CD4-positive, alpha-beta T cell (primary cell): ENCODE measurements around the gene TMEM163. TPM values are rescaled to one million over a fixed set of nuclear protein-coding genes. Genes with fewer than 3 reads are reported as not detected.

Experiments
- ATAC-seq: fragments of 200-7000 bp; cut with Tn5 transposase; one replicate; pipeline ENCODE4 v1.10.0; 2022; ENCODE audit warnings: mild to moderate bottlenecking; ENCODE audit not compliant: poor library complexity
- CTCF ChIA-PET: fragments of 350-600 bp; sonication (Branson Sonifier 250); formaldehyde crosslinking; loops from one replicate; lab custom pipeline; 2021; ENCODE audit warnings: antibody characterized with exemption, inconsistent platforms; lab: Charles Lee
- POLR2A ChIA-PET: fragments of 350-600 bp; sonication (Branson Sonifier 250); formaldehyde crosslinking; loops from one replicate; lab custom pipeline; 2021; ENCODE audit warnings: antibody characterized with exemption, inconsistent platforms; lab: Charles Lee
- DNase-seq, 14 experiments: peaks; one replicate each; pipeline ENCODE4 v3.0.0-alpha.2; 2013 to 2020; ENCODE audit warnings: mixed read lengths in 2 of 14
- H3K27ac ChIP-seq, 2 donors: one replicate each; pipeline versions ENCODE4 v1.5.1 to v1.7.0; 2013; ENCODE audit warnings: low read length in 2 of 2, low read depth in 1 of 2, mild to moderate bottlenecking in 1 of 2
- H3K27me3 ChIP-seq, 2 experiments: 1 replicate in 1 of 2; 2 replicates in 1 of 2; pipeline versions ENCODE4 v1.6.1 to v1.7.0; 2013; ENCODE audit warnings: low read length in 2 of 2, control low read depth in 1 of 2, mild to moderate bottlenecking in 1 of 2, moderate library complexity in 1 of 2; ENCODE audit not compliant: insufficient read depth in 2 of 2, control insufficient read depth in 1 of 2
- H3K36me3 ChIP-seq: one replicate; pipeline ENCODE4 v1.6.1; 2013; ENCODE audit warnings: low read length, control low read depth; ENCODE audit not compliant: insufficient read depth
- H3K4me1 ChIP-seq: one replicate; pipeline ENCODE4 v1.6.1; 2013; ENCODE audit warnings: low read length, control low read depth; ENCODE audit not compliant: insufficient read depth
- H3K4me3 ChIP-seq: one replicate; pipeline ENCODE4 v1.5.1; 2013; ENCODE audit warnings: mild to moderate bottlenecking, low read length, moderate library complexity
- H3K9me3 ChIP-seq, 2 experiments: 1 replicate in 1 of 2; 2 replicates in 1 of 2; pipeline versions ENCODE4 v1.6.1 to v1.7.0; 2013; ENCODE audit warnings: low read length in 2 of 2, mild to moderate bottlenecking in 2 of 2, control low read depth in 1 of 2, moderate library complexity in 1 of 2; ENCODE audit not compliant: control insufficient read depth in 1 of 2, insufficient read depth in 1 of 2
- H3K27ac Mint-ChIP-seq: one replicate; pipeline ENCODE4 v1.8.0; 2020; ENCODE audit warnings: mixed read lengths
- H3K27me3 Mint-ChIP-seq: one replicate; pipeline ENCODE4 v1.8.0; 2021; ENCODE audit warnings: mixed read lengths
- H3K36me3 Mint-ChIP-seq: one replicate; pipeline ENCODE4 v1.8.0; 2021; ENCODE audit warnings: low read depth, mixed read lengths
- H3K4me1 Mint-ChIP-seq: one replicate; pipeline ENCODE4 v1.8.0; 2021; ENCODE audit warnings: low read depth, mixed read lengths
- H3K4me3 Mint-ChIP-seq: one replicate; pipeline ENCODE4 v1.8.0; 2020; ENCODE audit warnings: mild to moderate bottlenecking, mixed read lengths
- H3K9me3 Mint-ChIP-seq: one replicate; pipeline ENCODE4 v1.8.0; 2020; ENCODE audit warnings: mixed read lengths
- intact Hi-C, 2 experiments: fragments of 100-400 bp; cut with DNase I in 1 of 2; cut with micrococcal nuclease in 1 of 2; formaldehyde crosslinking; loops; one replicate each; pipeline versions ENCODE4 v1.15.1 to v1.9.0; 2023 to 2025; cut with DNase I, micrococcal nuclease
- total RNA-seq, 174 experiments: library from RNA in 2 of 174; stranded (reverse) in 2 of 174; gene quantifications; one replicate each; pipeline ENCODE4 v1.2.3 and lab custom pipeline; 2021 to 2026
- TF ChIP-seq, protein P1 (sequence below): fragments of 200-600 bp; IDR thresholded peaks from one replicate; pipeline ENCODE4 v1.8.0; 2022; ENCODE audit warnings: antibody characterized with exemption, mild to moderate bottlenecking

The TMEM163 gene
- total RNA-seq, 2 experiments from 2014 or later: 0.14 to 0.47 TPM

DNA sequence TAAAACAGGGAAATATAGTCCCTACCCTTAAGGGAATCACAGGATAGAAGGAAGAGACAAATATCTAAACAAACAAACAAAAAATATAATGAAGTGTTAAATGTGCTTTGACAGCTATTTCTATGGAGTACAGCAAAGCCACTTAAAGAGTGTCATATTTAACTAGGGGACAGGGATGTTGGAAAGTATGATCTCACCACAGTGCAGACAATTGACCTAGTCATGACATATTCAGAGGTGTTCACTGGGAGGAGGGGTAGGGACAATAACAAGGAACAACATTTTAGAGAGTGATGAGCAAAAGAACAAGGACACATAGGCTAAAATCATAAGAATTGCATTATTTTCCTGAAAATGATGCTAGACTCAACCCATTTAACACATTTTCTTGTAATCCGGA, 107.5 kb downstream of the TMEM163 start:
- no peaks in the 10 kb centered on the region for H3K4me1 Mint-ChIP-seq
- no peaks in the 10 kb centered on the region for H3K36me3 Mint-ChIP-seq
- Histone ChIP-seq H3K4me1 (no peaks in the 10 kb centered on the region), H3K27me3 (no peaks in the 10 kb centered on the region), H3K9me3 (peaks cover 7 to 19% of the 10 kb centered on the region in 2 experiments), H3K4me3 (no peak overlapping the region), H3K27ac (no peak overlapping the region), H3K36me3 (no peaks in the 10 kb centered on the region)
- no peak overlapping the region for H3K27ac Mint-ChIP-seq
- no peak overlapping the region for H3K4me3 Mint-ChIP-seq
- ChIA-PET POLR2A (no interaction called here), CTCF (no interaction called here)
- H3K27me3 Mint-ChIP-seq: no peaks in the 10 kb centered on the region
- ATAC-seq: no peak
- DNase-seq: no peak
- peaks cover 7% of the 10 kb centered on the region for H3K9me3 Mint-ChIP-seq
- TF ChIP-seq, protein P1, sequence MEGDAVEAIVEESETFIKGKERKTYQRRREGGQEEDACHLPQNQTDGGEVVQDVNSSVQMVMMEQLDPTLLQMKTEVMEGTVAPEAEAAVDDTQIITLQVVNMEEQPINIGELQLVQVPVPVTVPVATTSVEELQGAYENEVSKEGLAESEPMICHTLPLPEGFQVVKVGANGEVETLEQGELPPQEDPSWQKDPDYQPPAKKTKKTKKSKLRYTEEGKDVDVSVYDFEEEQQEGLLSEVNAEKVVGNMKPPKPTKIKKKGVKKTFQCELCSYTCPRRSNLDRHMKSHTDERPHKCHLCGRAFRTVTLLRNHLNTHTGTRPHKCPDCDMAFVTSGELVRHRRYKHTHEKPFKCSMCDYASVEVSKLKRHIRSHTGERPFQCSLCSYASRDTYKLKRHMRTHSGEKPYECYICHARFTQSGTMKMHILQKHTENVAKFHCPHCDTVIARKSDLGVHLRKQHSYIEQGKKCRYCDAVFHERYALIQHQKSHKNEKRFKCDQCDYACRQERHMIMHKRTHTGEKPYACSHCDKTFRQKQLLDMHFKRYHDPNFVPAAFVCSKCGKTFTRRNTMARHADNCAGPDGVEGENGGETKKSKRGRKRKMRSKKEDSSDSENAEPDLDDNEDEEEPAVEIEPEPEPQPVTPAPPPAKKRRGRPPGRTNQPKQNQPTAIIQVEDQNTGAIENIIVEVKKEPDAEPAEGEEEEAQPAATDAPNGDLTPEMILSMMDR: no peak
- intact Hi-C loops: no loop called here

DNA sequence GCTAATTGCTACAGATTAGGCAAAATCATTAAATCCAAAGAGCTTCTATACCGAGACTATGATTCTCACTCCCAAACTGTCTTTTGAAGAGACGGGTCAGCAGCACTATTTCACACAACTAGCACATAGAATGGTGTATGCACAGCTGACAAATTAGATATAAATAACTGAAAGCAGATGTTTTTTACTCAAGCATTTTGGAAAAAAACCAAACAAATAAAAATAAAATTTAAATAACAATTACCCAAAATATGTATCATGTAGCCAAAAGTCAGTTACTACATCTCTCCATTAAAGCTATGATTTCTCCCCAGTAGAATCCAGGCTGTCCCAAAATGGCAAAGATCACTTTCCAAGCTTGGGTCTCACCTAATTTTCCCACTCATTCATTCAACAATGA, 107.9 kb downstream of the TMEM163 start:
- POLR2A ChIA-PET: no interaction called here
- CTCF ChIA-PET: no interaction called here
- H3K36me3 Mint-ChIP-seq: no peaks in the 10 kb centered on the region

DNA sequence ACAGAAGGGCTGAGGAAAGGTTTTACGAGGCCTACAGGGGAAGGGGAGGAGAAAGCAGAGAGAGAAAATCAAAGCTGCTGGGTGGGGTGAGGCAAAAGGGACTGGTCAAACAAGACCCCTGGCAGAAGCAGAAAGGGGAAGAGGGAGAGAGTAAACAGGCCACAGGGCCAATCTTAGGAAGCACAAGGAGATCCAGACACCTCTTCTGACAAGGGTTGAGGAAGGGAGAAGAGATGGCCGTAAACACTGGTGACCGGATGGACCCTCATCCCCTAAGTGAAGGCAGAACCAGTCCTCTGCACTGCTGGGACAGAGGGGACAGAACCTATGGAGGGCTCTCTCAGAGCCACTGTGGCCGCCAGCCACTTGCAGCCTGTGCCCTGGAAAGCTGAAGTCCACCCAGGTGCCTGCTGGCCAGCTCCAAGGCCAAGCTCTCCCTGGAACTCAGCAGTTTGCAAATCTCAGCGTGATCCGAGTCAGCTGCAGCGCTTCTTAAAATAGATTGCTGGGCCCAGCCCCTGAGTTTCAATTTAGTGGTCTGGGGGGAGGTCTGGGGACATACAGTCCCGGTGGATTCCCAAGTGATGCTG, 108.8 kb downstream of the TMEM163 start:
- intact Hi-C loops: no loop called here
- Mint-ChIP-seq H3K9me3 (peaks cover 7% of the 10 kb centered on the region), H3K4me3 (no peak overlapping the region), H3K27ac (no peak overlapping the region), H3K36me3 (no peaks in the 10 kb centered on the region), H3K4me1 (no peaks in the 10 kb centered on the region), H3K27me3 (peaks cover 4% of the 10 kb centered on the region)
- Histone ChIP-seq H3K27me3 (no peaks in the 10 kb centered on the region), H3K4me3 (no peak overlapping the region), H3K27ac (no peak overlapping the region), H3K36me3 (no peaks in the 10 kb centered on the region), H3K4me1 (no peaks in the 10 kb centered on the region), H3K9me3 (peaks cover 7 to 19% of the 10 kb centered on the region in 2 experiments)
- CTCF ChIA-PET: no interaction called here
- DNase-seq (no peak), ATAC-seq (no peak)
- POLR2A ChIA-PET: no interaction called here
- TF ChIP-seq, protein P1: no peak

More for the DNA sequence above, 107.9 kb downstream of the TMEM163 start:
- Histone ChIP-seq H3K27ac (no peak overlapping the region), H3K9me3 (peaks cover 7 to 19% of the 10 kb centered on the region in 2 experiments), H3K27me3 (no peaks in the 10 kb centered on the region), H3K4me3 (no peak overlapping the region), H3K36me3 (no peaks in the 10 kb centered on the region), H3K4me1 (no peaks in the 10 kb centered on the region)
- Mint-ChIP-seq H3K27me3 (peaks cover under 1% of the 10 kb centered on the region), H3K4me3 (no peak overlapping the region), H3K27ac (no peak overlapping the region), H3K4me1 (no peaks in the 10 kb centered on the region), H3K9me3 (peaks cover 7% of the 10 kb centered on the region)
- TF ChIP-seq, protein P1: no peak
- DNase-seq (no peak), ATAC-seq (no peak)
- intact Hi-C loops: no loop called here
